ENCODE results near the gene BCL2. TPM values are rescaled to one million over a fixed set of nuclear protein-coding genes. Genes with fewer than 3 reads are reported as not detected.

The BCL2 gene
- total RNA-seq, 8 experiments from 2014 or later = 0.97 to 29.2 (median 5.8) TPM

- H3K4me3 ChIP-seq = no peak overlapping the region
- WGBS, 10 experiments = 44 to 100% (median 83%) methylated on average over 1 to 4 of the region's 4 CpGs; no CpG with 5 or more reads in 1 of the 10 experiments
- in situ Hi-C loops (cut with MboI; ENCODE audit: low pct_unique_long_range_greater_than_20kb in 2 of 9, low sequenced_read_pairs in 9 of 9, unreplicated experiment in 9 of 9) = loop anchor here in 4 of 9 experiments (10.0 to 25.0 kb wide), 3 partner anchors 102 to 179 kb away; no protein-coding TSS in a partner anchor
- H3K27ac ChIP-seq = no peak overlapping the region
- no peak for ATAC-seq (replicated peaks in 6 of 8)
- H3K4me1 ChIP-seq (replicated peaks in 1 of 2) = peaks cover 7 to 28% of the 10 kb centered on the region in 2 donors
Observed at GRCh38 chr18:63314062-63314790, 5.3 kb downstream of the BCL2 start.

DNA sequence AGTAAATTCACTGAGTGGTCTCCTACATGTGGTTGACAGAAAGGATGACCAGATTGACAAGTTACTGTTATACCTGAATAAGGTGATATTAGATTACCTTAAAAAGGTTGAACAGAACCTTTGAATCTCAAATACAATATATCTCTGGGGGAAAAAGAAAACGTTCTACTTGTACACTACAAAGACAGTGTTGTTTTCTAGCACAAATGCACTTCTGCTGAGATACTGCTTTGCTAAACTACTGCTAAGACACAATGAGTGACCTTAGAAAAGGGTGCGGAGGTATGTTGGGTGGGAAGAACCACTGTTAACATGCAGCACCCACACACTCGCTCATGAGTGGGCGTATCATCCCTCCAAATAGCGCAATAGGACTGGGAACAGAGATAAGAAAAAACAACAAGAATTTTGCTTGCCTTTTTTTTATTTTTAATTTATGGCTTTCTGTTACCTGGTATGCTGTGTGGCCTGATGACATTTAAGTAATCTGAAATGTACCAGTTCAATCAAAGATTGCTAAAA, 6.1 kb downstream of the BCL2 start:
- Histone ChIP-seq H3K4me3 (no peak overlapping the region), H3K27ac (no peak overlapping the region), H3K4me1 (replicated peaks in 1 of 2) (peaks cover 7 to 29% of the 10 kb centered on the region in 2 donors)

GRCh38 chr18:63312737-63313395, 6.7 kb downstream of the BCL2 start:
- no peak overlapping the region for H3K27ac ChIP-seq
- WGBS, 10 experiments = 45 to 100% (median 70%) methylated on average over 1 to 5 of the region's 5 CpGs; no CpG with 5 or more reads in 1 of the 10 experiments
- in situ Hi-C loops (cut with MboI; ENCODE audit: low pct_unique_long_range_greater_than_20kb in 2 of 9, low sequenced_read_pairs in 9 of 9, unreplicated experiment in 9 of 9) = loop anchor here in 4 of 9 experiments (10.0 to 25.0 kb wide), 3 partner anchors 101 to 178 kb away; no protein-coding TSS in a partner anchor
- peaks cover 8 to 33% of the 10 kb centered on the region in 2 donors for H3K4me1 ChIP-seq (replicated peaks in 1 of 2)
- H3K4me3 ChIP-seq = no peak overlapping the region
- no peak for ATAC-seq (replicated peaks in 6 of 8)

More for the DNA sequence above, 6.1 kb downstream of the BCL2 start:
- 58 to 97% (median 90%) methylated on average over 2 to 5 of the region's 5 CpGs; no CpG with 5 or more reads in 2 of the 10 experiments for WGBS, 10 experiments
- in situ Hi-C loops (cut with MboI; ENCODE audit: low pct_unique_long_range_greater_than_20kb in 2 of 9, low sequenced_read_pairs in 9 of 9, unreplicated experiment in 9 of 9) = loop anchor here in 4 of 9 experiments (10.0 to 25.0 kb wide), 3 partner anchors 101 to 179 kb away; no protein-coding TSS in a partner anchor
- ATAC-seq (replicated peaks in 6 of 8) = no peak

DNA sequence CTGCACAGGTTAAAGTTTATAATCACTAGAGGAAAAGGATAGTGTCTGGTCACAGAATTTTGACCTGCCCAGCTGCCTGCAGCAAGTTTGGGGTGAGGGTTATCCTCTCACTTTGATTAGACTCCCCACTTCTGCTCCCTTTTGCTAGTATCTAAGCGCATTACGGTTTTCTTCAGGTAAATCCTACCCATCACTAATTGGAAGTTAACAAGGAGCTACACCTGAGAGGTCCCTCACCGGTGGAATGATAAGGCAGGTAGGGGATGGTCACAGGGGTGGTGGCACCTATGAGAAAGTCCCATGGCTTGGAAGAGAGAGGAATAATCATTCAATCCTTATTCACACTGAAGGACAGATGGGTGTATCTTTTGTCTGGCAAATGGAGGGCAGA, 7.6 kb downstream of the BCL2 start:
- WGBS, 10 experiments = 83 to 100% (median 98%) methylated on average over 2 to 3 of the region's 3 CpGs; no CpG with 5 or more reads in 2 of the 10 experiments
- Histone ChIP-seq H3K4me3 (no peak overlapping the region), H3K27ac (no peak overlapping the region), H3K4me1 (replicated peaks in 1 of 2) (peaks cover 8 to 29% of the 10 kb centered on the region in 2 donors)
- ATAC-seq (replicated peaks in 6 of 8) = no peak
- in situ Hi-C loops (cut with MboI; ENCODE audit: low pct_unique_long_range_greater_than_20kb in 2 of 9, low sequenced_read_pairs in 9 of 9, unreplicated experiment in 9 of 9) = loop anchor here in 4 of 9 experiments (10.0 to 25.0 kb wide), 3 partner anchors 100 to 177 kb away; no protein-coding TSS in a partner anchor

DNA sequence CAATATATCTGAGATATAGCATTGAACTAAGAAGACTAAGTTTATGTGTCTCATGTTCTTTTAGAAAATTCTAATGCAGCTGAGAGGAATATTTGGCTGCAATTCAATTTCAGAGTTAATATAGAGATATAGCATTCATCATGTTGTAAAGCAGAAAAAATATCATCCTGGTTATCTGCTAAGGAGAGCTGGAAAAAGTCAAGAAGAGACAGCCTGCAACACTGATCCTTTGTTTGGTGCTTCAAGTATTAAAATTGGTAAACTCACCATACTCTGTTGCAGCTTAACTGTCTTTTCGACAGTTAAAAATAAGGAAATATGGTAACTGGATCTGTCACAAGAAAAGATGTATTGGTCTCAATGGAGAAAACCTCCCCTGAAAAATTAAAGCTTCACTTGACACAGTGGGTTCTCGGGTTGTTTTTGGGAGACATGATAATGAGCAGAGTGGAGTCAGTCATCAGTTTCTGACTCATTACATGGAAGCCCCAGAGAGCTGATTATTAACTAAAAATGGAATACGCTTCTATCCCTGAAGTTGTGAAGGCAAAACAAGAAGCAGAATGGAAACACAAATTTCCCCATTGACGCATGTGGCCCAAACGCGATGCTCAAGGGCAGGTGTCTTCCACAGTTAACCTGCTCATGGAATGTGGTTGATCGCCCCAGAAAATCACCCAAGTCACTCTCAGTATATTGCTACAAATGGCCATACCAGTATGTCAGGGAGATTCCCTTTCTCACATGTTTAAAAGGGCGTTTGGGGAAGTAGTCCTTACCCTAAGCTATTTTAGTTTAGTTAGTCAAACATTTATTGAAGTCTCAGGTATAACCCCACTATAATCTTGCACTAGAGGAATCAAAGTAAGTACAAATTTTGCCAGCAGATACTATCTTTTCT, 8.2 kb downstream of the BCL2 start:
- H3K4me1 ChIP-seq (replicated peaks in 1 of 2) = peaks cover 8 to 23% of the 10 kb centered on the region in 2 donors
- WGBS, 10 experiments = 66 to 95% (median 83%) methylated on average over 3 to 8 of the region's 8 CpGs; no CpG with 5 or more reads in 1 of the 10 experiments
- in situ Hi-C loops (cut with MboI; ENCODE audit: low pct_unique_long_range_greater_than_20kb in 2 of 9, low sequenced_read_pairs in 9 of 9, unreplicated experiment in 9 of 9) = loop anchor here in 4 of 9 experiments (10.0 to 25.0 kb wide), 3 partner anchors 99 to 177 kb away; no protein-coding TSS in a partner anchor
- H3K4me3 ChIP-seq = no peak overlapping the region
- ATAC-seq (replicated peaks in 6 of 8) = peak in 1 of 8 experiments; percentile 29
- no peak overlapping the region for H3K27ac ChIP-seq

- in situ Hi-C loops (cut with MboI; ENCODE audit: low pct_unique_long_range_greater_than_20kb in 2 of 9, low sequenced_read_pairs in 9 of 9, unreplicated experiment in 9 of 9) = loop anchor here in 3 of 9 experiments (25.0 kb wide), 2 partner anchors 97 to 172 kb away; no protein-coding TSS in a partner anchor
- WGBS, 10 experiments = 76 to 100% (median 87%) methylated on average over 1 to 5 of the region's 5 CpGs; no CpG with 5 or more reads in 2 of the 10 experiments
Observed at GRCh38 chr18:63309422-63309821, 10.1 kb downstream of the BCL2 start.

DNA sequence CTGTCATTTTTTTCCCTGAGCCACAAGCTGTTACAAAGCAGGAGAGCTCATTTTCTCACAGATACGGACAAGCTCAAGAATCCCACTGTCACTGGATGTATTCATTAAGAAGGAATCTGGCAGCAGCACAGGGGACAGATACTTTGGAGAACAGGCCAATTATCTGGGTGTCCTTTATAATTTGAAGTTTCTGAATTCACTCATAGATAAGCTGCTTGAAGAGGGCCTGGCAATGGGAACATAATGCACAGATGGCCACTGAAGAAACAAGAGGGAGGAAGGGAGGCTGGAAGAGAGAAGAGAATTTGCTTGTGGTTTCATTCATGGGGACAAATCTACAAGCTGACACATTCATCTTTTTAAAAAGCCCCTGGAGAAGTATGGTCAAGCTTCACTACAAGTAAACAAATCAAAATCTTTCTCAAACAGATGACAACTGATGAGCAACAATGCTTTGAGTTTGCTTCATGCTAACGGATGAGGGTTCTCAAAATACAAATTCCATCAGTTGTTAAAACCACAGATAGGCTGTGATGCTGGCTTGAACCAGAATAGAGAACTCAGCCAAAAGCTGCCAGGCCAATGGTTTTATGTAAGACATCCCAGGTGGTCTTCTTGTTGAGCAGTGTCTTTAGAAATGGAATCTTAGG, 11.9 kb downstream of the BCL2 start:
- Histone ChIP-seq H3K27ac (no peak overlapping the region), H3K4me1 (replicated peaks in 1 of 2) (peaks cover 8 to 10% of the 10 kb centered on the region in 2 donors), H3K4me3 (no peak overlapping the region)
- in situ Hi-C loops (cut with MboI; ENCODE audit: low pct_unique_long_range_greater_than_20kb in 2 of 9, low sequenced_read_pairs in 9 of 9, unreplicated experiment in 9 of 9) = loop anchor here in 3 of 9 experiments (25.0 kb wide), 2 partner anchors 95 to 170 kb away; no protein-coding TSS in a partner anchor
- WGBS, 10 experiments = 20 to 100% (median 74%) methylated on average over 1 to 2 of the region's 2 CpGs; no CpG with 5 or more reads in 4 of the 10 experiments
- ATAC-seq (replicated peaks in 6 of 8) = peak in 3 of 8 experiments; percentile 29 to 84 (median 44)

More at GRCh38 chr18:63309422-63309821, 10.1 kb downstream of the BCL2 start:
- Histone ChIP-seq H3K4me3 (no peak overlapping the region), H3K27ac (no peak overlapping the region), H3K4me1 (replicated peaks in 1 of 2) (peaks cover 8 to 13% of the 10 kb centered on the region in 2 donors)
- no peak for ATAC-seq (replicated peaks in 6 of 8)

DNA sequence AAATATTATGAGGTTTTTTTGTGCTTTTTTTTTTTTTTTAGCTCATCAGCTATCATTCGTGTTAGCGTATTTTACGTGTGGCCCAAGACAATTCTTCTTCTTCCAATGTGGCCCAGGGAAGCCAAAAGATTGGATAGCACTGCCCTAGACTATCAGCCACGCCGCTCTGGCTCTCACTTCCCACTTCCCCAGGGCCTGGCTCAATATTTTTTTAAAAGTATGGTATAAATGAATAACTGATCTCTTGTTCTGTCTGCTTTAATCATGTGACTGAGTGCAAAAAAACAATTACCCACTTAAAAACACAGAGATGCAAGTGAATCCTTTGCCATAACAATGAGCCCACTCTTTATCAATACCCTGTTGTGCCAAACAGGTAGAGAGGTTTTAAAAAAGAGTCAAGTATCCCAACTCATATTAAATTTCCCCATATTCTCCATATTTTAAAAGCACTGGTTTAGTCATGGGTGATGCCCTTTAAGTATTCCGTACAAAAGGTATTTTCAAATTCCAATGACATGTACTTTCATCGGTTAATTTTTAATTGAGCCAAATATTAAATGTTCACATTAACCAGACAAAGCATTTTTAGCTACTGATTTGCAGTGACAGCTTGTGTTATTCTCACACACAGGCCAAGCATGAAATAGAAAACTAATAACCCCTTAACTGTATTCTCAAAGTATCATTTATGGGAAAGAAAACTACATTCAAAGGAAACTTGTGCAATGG, 12.6 kb downstream of the BCL2 start:
- Histone ChIP-seq H3K27ac (no peak overlapping the region), H3K4me1 (replicated peaks in 1 of 2) (peaks cover 8 to 10% of the 10 kb centered on the region in 2 donors), H3K4me3 (no peak overlapping the region)
- ATAC-seq (replicated peaks in 6 of 8) = no peak
- in situ Hi-C loops (cut with MboI; ENCODE audit: low pct_unique_long_range_greater_than_20kb in 2 of 9, low sequenced_read_pairs in 9 of 9, unreplicated experiment in 9 of 9) = loop anchor here in 3 of 9 experiments (25.0 kb wide), 2 partner anchors 95 to 170 kb away; no protein-coding TSS in a partner anchor
- 57 to 100% (median 89%) methylated on average over 3 to 7 of the region's 7 CpGs for WGBS, 10 experiments

DNA sequence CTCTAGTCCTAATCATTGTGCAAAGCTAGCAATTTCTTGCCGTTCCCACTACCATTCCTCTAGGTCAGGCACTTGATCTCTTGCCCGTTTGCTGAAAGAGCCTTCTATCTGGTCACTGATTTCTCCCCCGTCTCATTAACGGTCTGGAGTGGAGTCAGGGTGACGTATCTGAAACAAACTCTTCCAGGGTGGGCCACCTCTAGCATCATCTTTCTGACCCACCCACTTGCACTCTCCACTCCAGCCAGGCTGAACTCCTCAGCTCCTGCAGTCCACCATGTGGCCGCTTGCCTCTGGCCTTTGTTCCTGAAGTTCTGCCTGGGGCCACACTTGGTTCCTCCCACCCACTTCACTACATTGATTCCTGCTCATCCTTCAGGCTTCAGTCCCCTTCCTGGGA, 13.3 kb downstream of the BCL2 start:
- no peak overlapping the region for H3K27ac ChIP-seq
- no peak overlapping the region for H3K4me3 ChIP-seq
- no peak for ATAC-seq (replicated peaks in 6 of 8)
- peaks cover 8 to 10% of the 10 kb centered on the region in 2 donors for H3K4me1 ChIP-seq (replicated peaks in 1 of 2)
- in situ Hi-C loops (cut with MboI; ENCODE audit: low pct_unique_long_range_greater_than_20kb in 2 of 9, low sequenced_read_pairs in 9 of 9, unreplicated experiment in 9 of 9) = loop anchor here in 3 of 9 experiments (25.0 kb wide), 2 partner anchors 94 to 169 kb away; no protein-coding TSS in a partner anchor
- WGBS, 10 experiments = 40 to 100% (median 90%) methylated on average over 1 to 6 of the region's 6 CpGs

DNA sequence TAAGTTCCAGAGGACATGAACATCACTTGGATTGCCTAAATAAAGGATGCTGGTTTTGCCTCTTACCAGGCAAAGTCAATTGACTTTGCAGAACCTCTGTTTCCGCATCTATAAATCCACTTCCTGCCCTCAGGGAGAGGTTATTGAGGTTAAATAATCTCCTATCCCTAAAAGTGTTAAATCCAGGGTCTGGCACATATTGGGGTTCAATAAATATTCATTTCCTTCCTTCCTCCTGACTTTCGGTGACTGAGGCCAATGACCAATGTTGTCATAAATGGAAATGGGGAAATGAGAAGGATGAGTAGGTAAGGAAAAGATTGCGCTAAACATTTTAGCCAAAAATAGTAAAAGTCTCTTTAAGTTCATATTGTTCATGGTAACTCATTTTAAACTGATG, 16.0 kb downstream of the BCL2 start:
- 89 to 100% (median 97%) methylated on average over 1 to 3 of the region's 3 CpGs; no CpG with 5 or more reads in 1 of the 10 experiments for WGBS, 10 experiments
- in situ Hi-C loops (cut with MboI; ENCODE audit: low pct_unique_long_range_greater_than_20kb in 2 of 9, low sequenced_read_pairs in 9 of 9, unreplicated experiment in 9 of 9) = loop anchor here in 3 of 9 experiments (25.0 kb wide), 2 partner anchors 91 to 166 kb away; no protein-coding TSS in a partner anchor

More for the DNA sequence above, 16.0 kb downstream of the BCL2 start:
- Histone ChIP-seq H3K4me3 (no peak overlapping the region), H3K27ac (no peak overlapping the region), H3K4me1 (replicated peaks in 1 of 2) (peaks cover 10 to 18% of the 10 kb centered on the region in 2 donors)
- ATAC-seq (replicated peaks in 6 of 8) = no peak
